ENCODE data around the gene CEP350. TPM values are rescaled to one million over a fixed set of nuclear protein-coding genes. Genes with fewer than 3 reads are reported as not detected.

CEP350 gene
- polyA plus RNA-seq, 1 of the 3 experiments (the other 2 are of a cell fraction) = 2.9 TPM

GRCh38 chr1:179923029-179923428, 31.6 kb upstream of the CEP350 start:
- Histone ChIP-seq H3K4me2 (no peak overlapping the region), H3K9me3 (no peaks in the 10 kb centered on the region), H3K79me2 (ENCODE audit: insufficient read depth) (no peaks in the 10 kb centered on the region), H3F3A (replicated peaks; ENCODE audit: insufficient read depth) (peaks cover 5% of the 10 kb centered on the region), H4K20me1 (ENCODE audit: insufficient read depth) (no peaks in the 10 kb centered on the region), H3K27ac (ENCODE audit: low read depth in 2 of 2, low read length in 1 of 2) (no peak overlapping the region), H2AFZ (ENCODE audit: low read depth) (no peak overlapping the region), H3K9ac (no peak overlapping the region), H3K4me1 (ENCODE audit: control insufficient read depth in 1 of 2, insufficient read depth in 2 of 2, low read depth in 1 of 2, low read length in 1 of 2) (no peaks in the 10 kb centered on the region; a peak in 2 of 4 replicates), H3K36me3 (replicated peaks in 1 of 2; ENCODE audit: control insufficient read depth in 1 of 2, insufficient read depth in 2 of 2, low read length in 1 of 2) (peaks cover 22 to 29% of the 10 kb centered on the region in 2 experiments), H3K9me2 (no peaks in the 10 kb centered on the region), H3K27me3 (ENCODE audit: insufficient read depth) (no peaks in the 10 kb centered on the region), H3K4me3 (ENCODE audit: low read depth in 2 of 2, low read length in 1 of 2) (no peak overlapping the region)
- TF ChIP-seq MAX (IDR thresholded peaks at IDR 0.05; ENCODE audit: low read depth) (no peak), ZBTB33 (IDR thresholded peaks at IDR 0.05; ENCODE audit: borderline replicate concordance, low read depth) (no peak), SMC3 (IDR thresholded peaks at IDR 0.05; ENCODE audit: low read depth, low read length) (no peak), GABPA (IDR thresholded peaks at IDR 0.05; ENCODE audit: low read depth) (no peak), NFIC (IDR thresholded peaks at IDR 0.05; ENCODE audit: borderline replicate concordance) (no peak), SIN3A (IDR thresholded peaks at IDR 0.05; ENCODE audit: borderline replicate concordance, low read depth, low read length) (no peak), MXI1 (IDR thresholded peaks at IDR 0.05; ENCODE audit: low read depth, low read length) (no peak), POLR2AphosphoS5 (IDR thresholded peaks at IDR 0.05; ENCODE audit: low read depth, low read length) (no peak), FOXM1 (IDR thresholded peaks at IDR 0.05; ENCODE audit: low read depth) (no peak), GATA2 (CRISPR knock-in tag; IDR thresholded peaks at IDR 0.05) (no peak), YY1 (IDR thresholded peaks at IDR 0.05; ENCODE audit: low read depth) (no peak), RFX5 (IDR thresholded peaks at IDR 0.05; ENCODE audit: low read length) (no peak), USF2 (IDR thresholded peaks at IDR 0.05; ENCODE audit: borderline replicate concordance, low read depth, low read length) (no peak), RAD21 (IDR thresholded peaks at IDR 0.05; ENCODE audit: low read length) (no peak), TEAD4 (IDR thresholded peaks at IDR 0.05; ENCODE audit: borderline replicate concordance, insufficient read depth) (no peak), ELF1 (IDR thresholded peaks at IDR 0.05) (no peak), CHD2 (IDR thresholded peaks at IDR 0.05; ENCODE audit: low read length, partially characterized antibody) (no peak)
- POLR2A ChIA-PET = no interaction called here
- CTCF ChIA-PET = interaction anchor here (0.7 to 2.0 kb wide), 4 partner anchors 40 to 257 kb away, joined by 3 to 5 read pairs (median 3); no protein-coding TSS in a partner anchor
- no peak for DNase-seq

GRCh38 chr1:179924268-179924667, 30.3 kb upstream of the CEP350 start:
- 75% methylated on average over 1 of the region's 1 CpG for WGBS (ENCODE audit: low lambda C conversion rate)
- H3K27me3 ChIP-seq (ENCODE audit: insufficient read depth) = no peaks in the 10 kb centered on the region
- DNase-seq = no peak
- no peaks in the 10 kb centered on the region; a peak in 2 of 4 replicates for H3K4me1 ChIP-seq (ENCODE audit: control insufficient read depth in 1 of 2, insufficient read depth in 2 of 2, low read depth in 1 of 2, low read length in 1 of 2)
- H3K9ac ChIP-seq = no peak overlapping the region
- peaks cover 12 to 18% of the 10 kb centered on the region in 2 experiments for H3K36me3 ChIP-seq (replicated peaks in 1 of 2; ENCODE audit: control insufficient read depth in 1 of 2, insufficient read depth in 2 of 2, low read length in 1 of 2)
- H3K9me3 ChIP-seq = no peaks in the 10 kb centered on the region
- no peak overlapping the region for H3K4me2 ChIP-seq
- H2AFZ ChIP-seq (ENCODE audit: low read depth) = no peak overlapping the region
- no peak overlapping the region for H3K4me3 ChIP-seq (ENCODE audit: low read depth in 2 of 2, low read length in 1 of 2)
- no peaks in the 10 kb centered on the region for H3K9me2 ChIP-seq
- no peak overlapping the region for H3K27ac ChIP-seq (ENCODE audit: low read depth in 2 of 2, low read length in 1 of 2)
- TF ChIP-seq GABPA (IDR thresholded peaks at IDR 0.05; ENCODE audit: low read depth) (no peak), TAF1 (IDR thresholded peaks at IDR 0.05; ENCODE audit: borderline replicate concordance, low read depth, low read length) (no peak), RXRA (IDR thresholded peaks at IDR 0.05; ENCODE audit: borderline replicate concordance, low read depth) (no peak), YY1 (IDR thresholded peaks at IDR 0.05; ENCODE audit: low read depth) (no peak), FOXJ3 (CRISPR knock-in tag; IDR thresholded peaks at IDR 0.05) (no peak), ZBTB33 (IDR thresholded peaks at IDR 0.05; ENCODE audit: borderline replicate concordance, low read depth) (no peak), FOXM1 (IDR thresholded peaks at IDR 0.05; ENCODE audit: low read depth) (no peak), CTCF (IDR thresholded peaks at IDR 0.05) (no peak), POLR2AphosphoS5 (IDR thresholded peaks at IDR 0.05; ENCODE audit: low read depth, low read length) (no peak), EZH2phosphoT487 (IDR thresholded peaks at IDR 0.05; ENCODE audit: borderline replicate concordance, low read depth) (no peak)
- ChIA-PET CTCF (interaction anchor here (0.8 to 1.4 kb wide), 3 partner anchors 10 to 41 kb away, joined by 3 to 4 read pairs (median 4); no protein-coding TSS in a partner anchor), POLR2A (no interaction called here)
- H3K79me2 ChIP-seq (ENCODE audit: insufficient read depth) = no peaks in the 10 kb centered on the region
- peaks cover 5% of the 10 kb centered on the region for H3F3A ChIP-seq (replicated peaks; ENCODE audit: insufficient read depth)
- no peaks in the 10 kb centered on the region for H4K20me1 ChIP-seq (ENCODE audit: insufficient read depth)

Measured in SK-N-SH (cell line).